Endothelial cell of umbilical vein (primary cell): ENCODE data around the gene KCNK10. TPM values are rescaled to one million over a fixed set of nuclear protein-coding genes. Genes with fewer than 3 reads are reported as not detected.

Experiments used
- BruUV-seq: library from RNA; stranded (reverse); fragments of 400-500 nt; replicated peaks from 2 replicates; lab custom pipeline; 2021; lab: Mats Ljungman, UMichigan
- CTCF ChIA-PET: fragments of 300-600, 350-600 bp; sonication (Branson Sonifier 250); formaldehyde crosslinking; loops from one replicate; lab custom pipeline; 2021; ENCODE audit warnings: antibody characterized with exemption, inconsistent platforms; lab: Charles Lee
- POLR2A ChIA-PET: fragments of 300-600, 350-600 bp; sonication (Branson Sonifier 250); formaldehyde crosslinking; loops from one replicate; lab custom pipeline; 2021; ENCODE audit warnings: antibody characterized with exemption, inconsistent platforms; lab: Charles Lee
- DNase-seq: peaks from one replicate; pipeline ENCODE4 v3.0.0-alpha.2; 2011; ENCODE audit warnings: low read depth, low spot score
- FAIRE-seq: peaks from 2 replicates; lab custom pipeline; 2011; peaks lifted over from hg19 to GRCh38; lab: Jason Lieb, UNC
- H2AFZ ChIP-seq: 2 replicates; pipeline ENCODE4 v1.6.0; 2012; ENCODE audit warnings: low read depth, low read length, control low read depth, inconsistent platforms
- H3K27ac ChIP-seq: 2 replicates; pipeline ENCODE4 v1.5.1; 2011; ENCODE audit warnings: low read depth, mild to moderate bottlenecking, control low read depth, low read length, moderate library complexity; ENCODE audit not compliant: insufficient read depth
- H3K27me3 ChIP-seq, 2 experiments: 2 replicates each; pipeline versions ENCODE4 v1.6.0 to v1.6.1; 2011; ENCODE audit warnings: low read length in 2 of 2, mixed read lengths in 1 of 2; ENCODE audit not compliant: control insufficient read depth in 2 of 2, insufficient read depth in 2 of 2
- H3K36me3 ChIP-seq, 2 experiments: 2 replicates in 1 of 2; 3 replicates in 1 of 2; pipeline ENCODE4 v1.5.1; 2011; ENCODE audit warnings: low read length in 2 of 2, mild to moderate bottlenecking in 1 of 2, moderate library complexity in 1 of 2; ENCODE audit not compliant: control insufficient read depth in 2 of 2, insufficient read depth in 2 of 2; ENCODE audit errors: extremely low read depth in 1 of 2
- H3K4me1 ChIP-seq: 3 replicates; pipeline ENCODE4 v1.5.1; 2011; ENCODE audit warnings: mild to moderate bottlenecking, low read length; ENCODE audit not compliant: control insufficient read depth, insufficient read depth; ENCODE audit errors: extremely low read depth
- H3K4me2 ChIP-seq: 2 replicates; pipeline ENCODE4 v1.6.1; 2011; ENCODE audit warnings: low read length, control low read depth, mixed read lengths; ENCODE audit not compliant: insufficient read depth
- H3K4me3 ChIP-seq, 3 experiments: fragments of 200-600 bp in 1 of 3; sonication (generic), shearing (Covaris generic) in 1 of 3; replicated peaks in 1 of 3; 2 replicates each; pipeline ENCODE4 v1.5.1; 2011 to 2016; ENCODE audit warnings: control low read depth in 3 of 3, low read length in 3 of 3, mild to moderate bottlenecking in 2 of 3, inconsistent platforms in 1 of 3, low read depth in 1 of 3, moderate library complexity in 1 of 3; ENCODE audit not compliant: insufficient read depth in 1 of 3
- H3K79me2 ChIP-seq: 2 replicates; pipeline ENCODE4 v1.6.0; 2012; ENCODE audit warnings: low read length, inconsistent platforms; ENCODE audit not compliant: control insufficient read depth, insufficient read depth
- H3K9ac ChIP-seq: replicated peaks from 2 replicates; pipeline ENCODE3; 2011; ENCODE audit warnings: low read length, control low read depth; ENCODE audit not compliant: insufficient read depth; ENCODE audit errors: extremely low read depth
- H3K9me1 ChIP-seq: replicated peaks from 3 replicates; pipeline ENCODE4 v1.6.0; 2011; ENCODE audit warnings: mild to moderate bottlenecking, low read length; ENCODE audit not compliant: control insufficient read depth, insufficient read depth; ENCODE audit errors: extremely low read depth
- H3K9me3 ChIP-seq: replicated peaks from 2 replicates; pipeline ENCODE4 v1.5.1; 2012; ENCODE audit warnings: low read length, inconsistent platforms; ENCODE audit not compliant: control insufficient read depth, insufficient read depth
- H4K20me1 ChIP-seq: replicated peaks from 2 replicates; pipeline ENCODE3; 2011; ENCODE audit warnings: mild to moderate bottlenecking, low read length; ENCODE audit not compliant: control insufficient read depth, insufficient read depth; ENCODE audit errors: extremely low read depth
- CTCF ChIP-seq, 2 donors: IDR thresholded peaks; 1 replicate in 1 of 2; 2 replicates in 1 of 2; pipeline ENCODE4 v1.5.1; 2011; ENCODE audit warnings: low read length in 2 of 2, mild to moderate bottlenecking in 2 of 2, moderate library complexity in 2 of 2, control low read depth in 1 of 2, inconsistent platforms in 1 of 2, low read depth in 1 of 2; ENCODE audit not compliant: insufficient read depth in 1 of 2; ENCODE audit errors: extremely low read depth in 1 of 2
- EZH2 ChIP-seq: IDR thresholded peaks from 2 replicates; pipeline ENCODE4 v1.6.1; 2012; ENCODE audit warnings: borderline replicate concordance, low read depth, mild to moderate bottlenecking, moderate library complexity, low read length, inconsistent platforms; ENCODE audit not compliant: severe bottlenecking
- FOS ChIP-seq: IDR thresholded peaks from 2 replicates; pipeline ENCODE4 v1.6.1; 2011; ENCODE audit warnings: mild to moderate bottlenecking, low read length, moderate library complexity, borderline replicate concordance; ENCODE audit not compliant: insufficient read depth
- GATA2 ChIP-seq: IDR thresholded peaks from 2 replicates; pipeline ENCODE4 v1.7.0; 2011; ENCODE audit warnings: low read depth, mild to moderate bottlenecking, moderate library complexity, mixed read lengths, low read length; ENCODE audit not compliant: insufficient read length, insufficient read depth
- JUN ChIP-seq: IDR thresholded peaks from 2 replicates; pipeline ENCODE4 v1.6.1; 2011; ENCODE audit warnings: borderline replicate concordance, low read depth; ENCODE audit not compliant: insufficient read length, insufficient read depth
- MAX ChIP-seq: IDR thresholded peaks from 2 replicates; pipeline ENCODE4 v1.6.1; 2011; ENCODE audit not compliant: insufficient read depth, insufficient read length
- MYC ChIP-seq: IDR thresholded peaks from one replicate; pipeline ENCODE4 v1.6.1; 2011; ENCODE audit warnings: mild to moderate bottlenecking, low read depth, low read length
- POLR2A ChIP-seq: IDR thresholded peaks from 2 replicates; pipeline ENCODE4 v1.6.1; 2012; ENCODE audit warnings: low read depth, mild to moderate bottlenecking, control low read depth, low read length
- POLR2AphosphoS5 ChIP-seq: IDR thresholded peaks from 2 replicates; pipeline ENCODE4 v1.6.1; 2012; ENCODE audit warnings: low read depth, mild to moderate bottlenecking, control low read depth, low read length, moderate library complexity; ENCODE audit not compliant: insufficient read depth
- dilution Hi-C: fragments of 300-500 bp; cut with MboI; formaldehyde crosslinking; loops from one replicate; pipeline ENCODE4 v1.15.0; 2019; ENCODE audit warnings: low sequenced_read_pairs; ENCODE audit not compliant: extremely low pct_ligation_motif_present
- intact Hi-C: fragments of 100-400 bp; cut with micrococcal nuclease; formaldehyde crosslinking; loops from one replicate; pipeline ENCODE4 v1.10.0; 2022
- polyA plus RNA-seq, 4 experiments: library from polyadenylated mRNA; depleted of rRNA in 3 of 4; stranded (reverse) in 3 of 4; unstranded in 1 of 4; fragments of >200 nt; gene quantifications; 2 replicates each; pipeline versions ENCODE4 v1.2.1 to v1.2.3, GENCODE V29; 2011 to 2012; ENCODE audit warnings: missing spikeins in 1 of 4
- total RNA-seq: library from RNA; stranded (reverse); gene quantifications from 2 replicates; pipeline ENCODE4 v1.2.3, GENCODE V29; 2021

KCNK10 gene
- total and polyA plus RNA-seq, 2 donors (not counting 3 experiments of a cell fraction or from before 2014, with no cell fraction given), result not detected

GRCh38 chr14:88299865-88300530, 23.1 kb downstream of the KCNK10 start:
- no peaks in the 10 kb centered on the region for H3K9me3 ChIP-seq
- no peak for TF ChIP-seq MYC
- TF ChIP-seq EZH2, result no peak
- TF ChIP-seq GATA2, result no peak
- no peak for TF ChIP-seq POLR2AphosphoS5
- TF ChIP-seq POLR2A, result no peak
- TF ChIP-seq JUN, result no peak
- no peak for TF ChIP-seq MAX
- no peak for TF ChIP-seq CTCF (IDR thresholded peaks at IDR 0.05; ENCODE audit: extremely low read depth in 1 of 2, insufficient read depth in 1 of 2, low read depth in 1 of 2, low read length in 2 of 2)
- TF ChIP-seq FOS, result no peak
- intact Hi-C loops (no loop called here), dilution Hi-C loops (no loop called here)
- no peaks in the 10 kb centered on the region for H3K4me1 ChIP-seq
- H2AFZ ChIP-seq, result no peak overlapping the region
- no peaks in the 10 kb centered on the region for H3K79me2 ChIP-seq
- H3K27me3 ChIP-seq, result no peaks in the 10 kb centered on the region
- no peak overlapping the region for H3K9ac ChIP-seq
- no peak overlapping the region for H3K27ac ChIP-seq
- no peak overlapping the region for H3K4me2 ChIP-seq
- no TSS peak for BruUV-seq
- ChIA-PET POLR2A (no interaction called here), CTCF (no interaction called here)
- DNase-seq (no peak), FAIRE-seq (no peak)
- H3K9me1 ChIP-seq, result no peaks in the 10 kb centered on the region
- H3K4me3 ChIP-seq, result no peak overlapping the region
- H4K20me1 ChIP-seq, result no peaks in the 10 kb centered on the region
- H3K36me3 ChIP-seq, result no peaks in the 10 kb centered on the region
